ENCODE data around the gene NUDT6. TPM values are rescaled to one million over a fixed set of nuclear protein-coding genes. Genes with fewer than 3 reads are reported as not detected.

Gene NUDT6
- total and polyA plus RNA-seq, 4 donors: 4.0 to 8.4 (median 6.2) TPM

DNA sequence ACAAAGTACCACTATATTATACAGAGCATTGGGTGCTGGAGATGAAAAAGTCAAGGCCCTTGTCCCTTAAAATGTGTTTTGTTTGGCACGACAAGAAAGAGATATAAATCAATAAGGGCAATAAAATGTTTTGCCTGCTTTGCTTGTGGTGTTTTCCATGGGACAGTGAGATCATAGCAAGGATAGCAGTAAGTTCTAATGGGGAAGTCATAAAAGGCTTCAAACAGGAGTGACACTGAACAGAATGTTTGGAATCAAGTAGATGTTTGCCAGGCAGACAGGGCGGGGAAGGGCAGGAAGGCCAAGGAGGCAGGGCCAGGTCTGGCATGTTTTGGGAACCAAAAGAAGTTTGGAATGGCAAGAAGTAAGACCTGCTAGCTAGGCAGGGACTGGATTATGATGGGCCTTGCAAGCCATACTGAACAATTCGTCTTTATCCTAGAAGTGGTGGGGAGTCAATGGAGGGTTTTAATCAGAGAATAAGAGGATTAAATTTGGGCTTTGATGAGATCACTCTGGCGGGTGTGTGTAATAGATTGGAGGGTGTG lies 79.3 kb downstream of the NUDT6 start:
- ATAC-seq (ENCODE audit: low FRiP score) (peak; percentile 64), DNase-seq (peak in 1 of 2 donors; percentile 56)
- Histone ChIP-seq H3K4me3 (ENCODE audit: low read length in 2 of 2) (no peak overlapping the region), H3K9me3 (ENCODE audit: control insufficient read depth, low read length) (no peaks in the 10 kb centered on the region), H3K4me1 (ENCODE audit: control insufficient read depth in 1 of 2, insufficient read depth in 2 of 2, low read length in 2 of 2) (peaks cover 9 to 11% of the 10 kb centered on the region in 2 donors), H3K27me3 (ENCODE audit: control insufficient read depth in 1 of 2, insufficient read depth in 2 of 2, low read length in 1 of 2) (no peaks in the 10 kb centered on the region), H3K27ac (ENCODE audit: low read depth in 1 of 2, low read length in 2 of 2) (peak overlapping the region; percentile 55 to 70), H3K36me3 (ENCODE audit: control insufficient read depth in 1 of 2, insufficient read depth in 2 of 2, low read length in 1 of 2) (no peaks in the 10 kb centered on the region)
- WGBS, 2 donors: 29 to 32% methylated on average over 4 of the region's 4 CpGs
- intact Hi-C loops (cut with DNase I): no loop called here

Other genes with a start within 250 kb of the NUDT6 start
- gene BBS12, start 189.9 kb downstream of the NUDT6 start, total RNA-seq: 1 to 10 TPM; 3.2 to 3.8 TPM
- gene BBS12, start 189.9 kb downstream of the NUDT6 start, polyA plus RNA-seq: 1 to 10 TPM; 2.5 to 2.8 TPM
- 10 to 100 TPM; 31.7 to 35.9 TPM for gene FGF2, start 95.8 kb downstream of the NUDT6 start, total RNA-seq
- gene FGF2, start 95.8 kb downstream of the NUDT6 start, polyA plus RNA-seq: 10 to 100 TPM in 1 of 2 donors, 1 to 10 TPM in 1; 8.8 to 12.6 TPM

Measured in aorta (tissue), 5 donors.